ENCODE data around the gene FAM222A.

Gene FAM222A

GRCh38 chr12:109816870-109817269 lies 103.2 kb downstream of the FAM222A start:
- no peak overlapping the region for H3K4me3 ChIP-seq (ENCODE audit: low read depth, low read length)
- no peak for TF ChIP-seq CTCF (IDR thresholded peaks at IDR 0.05; ENCODE audit: low read depth, low read length)
- in situ Hi-C loops (cut with HindIII; ENCODE audit: low sequenced_read_pairs), result no loop called here
- DNase-seq (ENCODE audit: low read depth, low spot score), result no peak

GRCh38 chr12:109817627-109818231 lies 104.1 kb downstream of the FAM222A start:
- in situ Hi-C loops (cut with HindIII; ENCODE audit: low sequenced_read_pairs), result no loop called here
- DNase-seq (ENCODE audit: low read depth, low spot score), result no peak
- no peak for TF ChIP-seq CTCF (IDR thresholded peaks at IDR 0.05; ENCODE audit: low read depth, low read length)
- H3K4me3 ChIP-seq (ENCODE audit: low read depth, low read length), result no peak overlapping the region

- no peak for DNase-seq (ENCODE audit: low read depth, low spot score)
- in situ Hi-C loops (cut with HindIII; ENCODE audit: low sequenced_read_pairs), result no loop called here
- H3K4me3 ChIP-seq (ENCODE audit: low read depth, low read length), result no peak overlapping the region
- no peak for TF ChIP-seq CTCF (IDR thresholded peaks at IDR 0.05; ENCODE audit: low read depth, low read length)
These were observed 104.6 kb downstream of the FAM222A start for GRCh38 chr12:109818253-109818652.

GRCh38 chr12:109818905-109819500 lies 105.4 kb downstream of the FAM222A start:
- DNase-seq (ENCODE audit: low read depth, low spot score), result no peak
- H3K4me3 ChIP-seq (ENCODE audit: low read depth, low read length), result no peak overlapping the region
- no peak for TF ChIP-seq CTCF (IDR thresholded peaks at IDR 0.05; ENCODE audit: low read depth, low read length)
- in situ Hi-C loops (cut with HindIII; ENCODE audit: low sequenced_read_pairs), result no loop called here

All from astrocyte of the spinal cord (primary cell).